Osteoblast (primary cell): Measurements from ENCODE around the gene RAB4A. TPM values are rescaled to one million over a fixed set of nuclear protein-coding genes. Genes with fewer than 3 reads are reported as not detected.

ENCODE experiments used
- DNase-seq: peaks from one replicate; pipeline ENCODE4 v3.0.0; 2011; ENCODE audit warnings: low spot score, mixed read lengths; ENCODE audit not compliant: insufficient read length; ENCODE audit errors: missing footprints
- H2AFZ ChIP-seq: 2 replicates; pipeline ENCODE4 v1.6.0; 2011; ENCODE audit warnings: mild to moderate bottlenecking, low read length
- H3K27ac ChIP-seq: 2 replicates; pipeline ENCODE4 v1.5.1; 2011; ENCODE audit warnings: mild to moderate bottlenecking, low read depth, low read length, moderate library complexity
- H3K27me3 ChIP-seq: 2 replicates; pipeline ENCODE4 v1.6.0; 2012; ENCODE audit warnings: mild to moderate bottlenecking, control low read depth, inconsistent platforms, low read length, moderate library complexity; ENCODE audit not compliant: insufficient read depth
- H3K36me3 ChIP-seq: 2 replicates; pipeline ENCODE4 v1.5.1; 2011; ENCODE audit warnings: mild to moderate bottlenecking, low read length, control low read depth, moderate library complexity; ENCODE audit not compliant: insufficient read depth
- H3K4me1 ChIP-seq: 2 replicates; pipeline ENCODE4 v1.5.1; 2011; ENCODE audit warnings: mild to moderate bottlenecking, low read length, control low read depth, moderate library complexity; ENCODE audit not compliant: insufficient read depth
- H3K4me2 ChIP-seq: 2 replicates; pipeline ENCODE4 v1.6.0; 2011; ENCODE audit warnings: mild to moderate bottlenecking, low read length; ENCODE audit not compliant: insufficient read depth
- H3K4me3 ChIP-seq: fragments of 200-600 bp; sonication (generic); 3 replicates; pipeline ENCODE4 v1.5.1; 2012; ENCODE audit warnings: mild to moderate bottlenecking, low read length, inconsistent platforms; ENCODE audit not compliant: insufficient read depth
- H3K79me2 ChIP-seq: 2 replicates; pipeline ENCODE4 v1.6.0; 2012; ENCODE audit warnings: mild to moderate bottlenecking, low read length, control low read depth, inconsistent platforms; ENCODE audit not compliant: insufficient read depth
- H3K9me3 ChIP-seq: 2 replicates; pipeline ENCODE4 v1.5.1; 2011; ENCODE audit warnings: low read depth, low read length, control low read depth
- H4K20me1 ChIP-seq: 2 replicates; pipeline ENCODE4 v1.6.0; 2012; ENCODE audit warnings: mild to moderate bottlenecking, low read length, control low read depth; ENCODE audit not compliant: insufficient read depth
- CTCF ChIP-seq: IDR thresholded peaks from 2 replicates; pipeline ENCODE4 v1.5.1; 2011; ENCODE audit warnings: mild to moderate bottlenecking, low read depth, low read length, moderate library complexity; ENCODE audit errors: extremely low read depth
- total RNA-seq: library from RNA; depleted of rRNA; stranded (reverse); fragments of >200 nt; gene quantifications from 2 replicates; pipeline ENCODE4 v1.2.3, GENCODE V29; 2012

RAB4A gene
- total RNA-seq, 1 donor, result 19.9 TPM

DNA sequence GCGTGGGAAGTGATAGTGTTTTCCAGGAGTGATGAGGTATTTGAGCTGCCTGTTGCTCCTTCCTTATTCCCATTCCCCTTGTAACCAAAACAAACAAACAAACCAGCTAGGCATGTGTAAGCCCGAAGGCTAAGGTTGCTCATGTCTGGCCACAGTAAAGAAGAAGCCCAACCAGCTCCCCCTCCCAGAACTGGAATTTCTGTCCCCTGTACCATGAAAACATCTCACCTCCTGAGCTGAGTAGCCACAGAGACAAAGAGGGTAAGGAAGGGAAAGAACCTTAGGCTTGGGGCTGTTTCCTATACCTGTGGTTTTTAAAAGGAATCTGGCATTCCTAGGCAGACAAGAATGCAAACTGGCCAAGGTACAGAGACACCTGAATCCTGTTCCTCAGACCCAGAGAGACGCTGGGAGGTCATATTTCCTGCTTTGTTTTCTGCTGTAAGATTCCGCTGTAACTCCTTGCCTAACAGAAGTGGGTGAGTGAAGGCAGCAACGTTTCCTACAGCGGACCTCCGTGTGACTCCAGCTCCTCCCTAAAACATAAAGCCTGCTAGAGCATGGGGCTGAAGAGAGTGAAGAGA, 41.7 kb upstream of the RAB4A start:
- no peak overlapping the region for H2AFZ ChIP-seq
- no peak for TF ChIP-seq CTCF

GRCh38 chr1:229229721-229230139, 41.2 kb upstream of the RAB4A start:
- H3K4me3 ChIP-seq, result no peak overlapping the region
- H3K4me1 ChIP-seq, result no peaks in the 10 kb centered on the region
- no peaks in the 10 kb centered on the region for H3K9me3 ChIP-seq
- H3K36me3 ChIP-seq, result no peaks in the 10 kb centered on the region
- no peak overlapping the region for H2AFZ ChIP-seq
- no peak for DNase-seq
- no peaks in the 10 kb centered on the region for H4K20me1 ChIP-seq
- no peak for TF ChIP-seq CTCF
- H3K79me2 ChIP-seq, result no peaks in the 10 kb centered on the region
- H3K4me2 ChIP-seq, result no peak overlapping the region
- H3K27ac ChIP-seq, result no peak overlapping the region
- peaks cover 13% of the 10 kb centered on the region for H3K27me3 ChIP-seq

More for the DNA sequence above, 41.7 kb upstream of the RAB4A start:
- no peaks in the 10 kb centered on the region for H3K36me3 ChIP-seq
- H3K4me1 ChIP-seq, result no peaks in the 10 kb centered on the region
- H3K9me3 ChIP-seq, result no peaks in the 10 kb centered on the region
- DNase-seq, result no peak
- H3K27ac ChIP-seq, result no peak overlapping the region
- no peaks in the 10 kb centered on the region for H3K79me2 ChIP-seq
- H3K27me3 ChIP-seq, result peaks cover 11% of the 10 kb centered on the region
- no peaks in the 10 kb centered on the region for H4K20me1 ChIP-seq
- no peak overlapping the region for H3K4me2 ChIP-seq
- no peak overlapping the region for H3K4me3 ChIP-seq

DNA sequence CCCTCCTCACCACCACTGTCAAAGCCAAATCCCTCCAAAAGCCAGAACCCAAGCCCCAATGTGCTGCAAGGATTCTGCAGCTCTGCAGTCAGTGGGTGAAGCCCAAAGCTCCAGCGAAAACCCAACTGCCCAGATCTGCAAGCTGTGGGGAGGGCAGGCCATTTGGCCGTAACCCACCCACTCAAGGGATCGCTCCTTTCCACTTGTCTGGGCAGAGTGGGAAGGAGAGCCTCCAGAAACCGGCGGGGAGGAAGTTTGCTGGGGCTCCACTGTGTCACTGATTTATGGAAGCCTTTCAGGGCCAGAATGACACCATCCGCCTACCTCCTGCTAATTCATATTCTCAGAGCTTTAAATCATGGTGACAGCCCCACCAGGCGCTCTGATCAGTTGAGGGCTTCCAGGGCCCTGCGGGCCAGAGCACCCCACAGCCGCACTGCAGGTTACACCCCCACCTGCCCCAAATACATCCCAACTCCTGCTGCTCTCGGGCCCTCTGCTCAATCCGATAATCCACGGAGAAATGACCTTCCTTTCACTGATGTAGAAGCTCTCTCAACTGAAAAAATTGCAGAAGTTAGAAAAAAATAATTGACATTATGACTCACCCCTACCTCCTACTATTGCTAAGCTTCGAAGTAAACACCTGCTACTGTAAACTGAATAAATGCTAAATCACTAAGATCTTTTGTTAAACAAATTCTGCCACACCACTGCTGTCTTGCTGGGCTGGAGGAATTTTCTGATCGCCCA, 40.6 kb upstream of the RAB4A start:
- no peak for TF ChIP-seq CTCF
- no peaks in the 10 kb centered on the region for H3K9me3 ChIP-seq
- H3K4me1 ChIP-seq, result no peaks in the 10 kb centered on the region
- no peaks in the 10 kb centered on the region for H3K36me3 ChIP-seq
- no peaks in the 10 kb centered on the region for H3K79me2 ChIP-seq
- H3K27me3 ChIP-seq, result peaks cover 13% of the 10 kb centered on the region
- no peak overlapping the region for H3K4me3 ChIP-seq
- H3K4me2 ChIP-seq, result no peak overlapping the region
- no peak overlapping the region for H2AFZ ChIP-seq
- DNase-seq, result no peak
- no peaks in the 10 kb centered on the region for H4K20me1 ChIP-seq
- H3K27ac ChIP-seq, result no peak overlapping the region
